Measurements from ENCODE around the gene METTL22.

The METTL22 gene

DNA sequence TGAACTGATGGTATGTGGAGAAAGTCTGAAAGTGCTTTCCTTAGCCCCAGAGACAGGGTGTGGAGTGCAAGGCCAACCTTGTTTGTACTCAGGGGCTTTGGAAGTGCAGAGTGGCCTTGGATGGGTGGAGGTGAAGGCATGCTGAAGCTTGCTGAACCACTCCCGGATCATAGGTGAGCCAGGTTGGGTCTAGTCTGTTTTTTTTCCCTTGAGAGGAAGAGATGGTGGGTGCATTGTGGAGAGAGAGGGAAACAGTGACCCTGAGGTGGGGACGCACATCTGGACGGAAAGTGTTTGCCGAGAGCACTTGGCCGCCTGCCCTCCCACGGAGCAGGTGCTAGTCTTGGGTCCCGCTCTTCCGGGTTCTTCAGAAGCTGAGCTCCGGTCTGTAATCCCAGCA, 65.4 kb downstream of the METTL22 start:
- DNase-seq (ENCODE audit: low read depth in 1 of 2, low spot score in 1 of 2): no peak

DNA sequence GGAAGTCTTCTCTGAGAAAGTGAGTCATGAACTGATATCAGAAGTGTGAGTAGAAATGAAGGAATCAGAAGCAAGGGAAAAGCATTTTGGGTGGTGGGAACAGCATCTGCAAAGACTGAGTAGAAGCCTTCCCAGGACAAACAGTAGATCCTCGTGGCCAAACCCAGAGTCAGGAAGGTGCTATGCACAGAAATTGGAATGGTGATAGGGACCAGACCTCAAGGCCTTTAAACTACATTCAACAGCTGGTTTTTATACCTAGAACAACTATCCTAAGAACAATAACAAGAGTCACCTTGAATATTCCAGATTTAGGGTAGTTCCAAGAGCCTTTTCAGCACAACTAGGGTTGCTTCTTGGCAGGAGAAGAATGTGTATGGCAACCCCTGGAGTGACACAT, 68.2 kb downstream of the METTL22 start:
- DNase-seq (ENCODE audit: low read depth in 1 of 2, low spot score in 1 of 2): no peak

DNA sequence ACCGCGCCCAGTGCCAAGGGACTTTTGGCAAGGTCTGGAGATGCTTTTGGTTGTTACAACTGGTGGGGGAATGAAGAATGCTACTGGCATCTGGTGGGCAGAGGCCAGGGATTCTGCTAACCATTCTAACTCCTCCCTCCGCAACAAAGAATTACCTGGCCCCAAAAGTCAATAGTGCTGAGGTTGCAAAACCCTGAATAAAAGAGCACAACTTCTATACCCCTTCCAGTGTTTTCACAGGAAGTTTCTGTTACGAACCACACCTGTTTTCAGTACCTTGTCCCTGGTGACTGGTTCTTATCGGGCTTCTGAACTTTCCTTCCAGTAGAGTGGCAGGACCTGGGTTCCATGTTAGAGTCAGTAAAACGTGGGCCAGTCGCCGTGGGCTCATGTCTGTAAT, 70.2 kb downstream of the METTL22 start:
- no peak for DNase-seq (ENCODE audit: low read depth in 1 of 2, low spot score in 1 of 2)

DNA sequence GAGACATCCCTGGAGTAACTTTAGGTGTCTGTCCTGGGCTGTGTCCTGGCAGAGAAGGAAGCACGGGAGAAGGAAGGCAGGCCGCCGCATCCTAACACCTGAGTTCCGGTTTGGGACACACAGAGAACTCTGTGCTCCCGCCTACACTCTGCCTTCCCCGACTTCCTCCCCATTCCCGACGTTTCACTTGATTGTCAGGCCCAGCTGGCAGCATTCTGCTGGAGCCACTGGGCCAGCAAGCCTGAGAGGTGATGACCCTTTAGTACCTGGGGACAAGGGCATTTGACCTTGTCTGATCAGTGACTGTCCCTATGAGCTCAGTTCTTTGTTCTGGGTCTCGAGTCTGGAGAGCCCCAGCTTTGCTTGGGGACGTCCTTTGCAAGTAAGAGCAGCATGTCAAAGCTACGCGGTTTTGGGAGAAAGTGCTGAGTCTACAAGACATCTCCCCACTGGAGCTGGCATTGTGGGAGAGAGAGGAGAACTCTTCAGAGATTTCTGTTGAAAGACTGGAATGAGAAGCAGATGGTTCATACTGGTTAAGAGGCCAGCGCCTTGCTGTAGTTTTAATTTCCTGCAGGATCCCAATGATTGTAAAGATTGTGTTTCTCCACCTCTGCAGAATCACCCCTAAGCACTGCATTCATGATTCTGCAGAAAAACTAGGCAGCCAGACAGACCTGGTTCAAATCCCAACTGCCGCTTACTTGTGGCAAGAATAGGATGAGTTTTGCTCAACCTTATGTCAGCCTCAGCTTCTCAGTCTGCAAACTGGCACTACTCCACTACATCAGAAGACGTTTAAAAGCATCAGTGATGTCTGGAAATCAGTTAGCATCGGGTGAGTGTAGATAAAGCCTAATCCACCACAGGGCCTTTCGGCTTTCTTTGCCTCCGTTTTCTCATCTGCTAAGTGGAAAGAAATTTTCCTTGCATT, 73.6 kb downstream of the METTL22 start:
- no peak for DNase-seq (ENCODE audit: low read depth in 1 of 2, low spot score in 1 of 2)

DNA sequence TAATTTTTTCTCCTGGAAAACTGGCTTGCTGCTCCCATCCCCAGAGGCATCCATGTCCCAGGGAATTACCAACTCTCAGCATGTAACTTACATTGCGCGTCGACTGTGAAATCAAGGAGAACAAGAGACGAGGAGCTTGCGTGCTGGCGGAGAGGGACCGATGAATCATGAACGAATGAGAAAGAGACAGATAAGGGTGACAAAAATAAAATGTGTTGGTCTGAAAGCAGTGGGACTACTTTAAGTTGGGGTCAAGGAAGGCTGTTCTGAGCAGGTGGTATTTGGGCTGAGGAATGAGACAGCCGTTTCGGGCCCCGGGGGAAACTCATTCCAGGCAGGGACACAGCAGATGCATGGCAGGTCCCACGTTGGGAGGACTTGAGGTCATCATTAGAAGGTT, 75.4 kb downstream of the METTL22 start:
- no peak for DNase-seq (ENCODE audit: low read depth in 1 of 2, low spot score in 1 of 2)

DNA sequence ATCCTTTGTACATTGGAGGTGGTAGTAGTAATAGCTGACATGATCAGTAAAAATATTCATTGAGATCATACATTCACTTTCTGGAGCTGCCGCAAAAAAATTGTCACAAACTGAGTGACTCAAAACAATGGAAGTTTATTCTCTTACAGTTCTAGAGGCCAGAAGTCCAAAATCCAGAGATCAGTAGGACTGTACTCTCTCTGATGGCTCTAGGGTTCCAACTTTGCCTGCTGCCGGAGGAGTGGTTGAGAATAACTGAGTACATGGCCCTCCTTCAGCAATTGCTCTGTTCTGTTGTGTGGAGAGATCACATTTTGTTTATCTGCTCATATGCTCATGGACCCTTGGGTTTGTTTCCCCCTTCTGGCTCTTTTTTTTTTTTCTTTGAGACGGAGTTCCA, 76.5 kb downstream of the METTL22 start:
- no peak for DNase-seq (ENCODE audit: low read depth in 1 of 2, low spot score in 1 of 2)

Measured in activated CD4-positive, alpha-beta T cell treated with anti-CD3 and anti-CD28 coated beads, Interleukin-2, amount 50 U/mL, for 24 hours (primary cell).